ENCODE results near the gene SV2B.
A peak's percentile ranks its signal among the peaks of the same experiment; 100 is the strongest.
"Not testable (repeated sequence)": the region's sequence is repeated elsewhere in the genome, so short reads cannot be mapped to it uniquely, and the experiment has no call there.

The SV2B gene

GRCh38 chr15:91099995-91100813 lies at the start of gene SV2B:
SV2B (plus strand) TSS chr15:91100257; CDS start chr15:91226264, 126,007 bp downstream.
- DNase-seq, result peak; percentile 70 to 86

DNA sequence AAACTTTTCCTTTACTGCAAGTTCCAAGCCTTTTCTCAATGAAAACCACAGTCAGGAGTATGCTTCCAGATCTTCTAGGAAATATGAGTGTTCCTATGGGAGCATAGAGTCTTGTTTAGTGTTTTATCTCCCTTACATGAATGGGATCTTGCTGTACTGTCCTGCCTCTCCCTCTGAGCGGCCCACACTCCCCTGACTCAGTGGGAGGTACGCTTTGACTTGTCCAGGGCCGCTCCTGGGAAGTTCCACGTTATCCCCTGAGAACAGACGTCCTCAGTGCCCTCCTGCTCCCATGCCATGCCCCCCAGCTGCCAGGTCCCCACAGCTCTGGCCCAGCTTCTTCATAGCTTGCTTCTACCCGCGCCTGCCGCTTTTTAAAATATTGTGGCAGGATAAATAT lies 48.8 kb upstream of the SV2B start:
- DNase-seq, result no peak

DNA sequence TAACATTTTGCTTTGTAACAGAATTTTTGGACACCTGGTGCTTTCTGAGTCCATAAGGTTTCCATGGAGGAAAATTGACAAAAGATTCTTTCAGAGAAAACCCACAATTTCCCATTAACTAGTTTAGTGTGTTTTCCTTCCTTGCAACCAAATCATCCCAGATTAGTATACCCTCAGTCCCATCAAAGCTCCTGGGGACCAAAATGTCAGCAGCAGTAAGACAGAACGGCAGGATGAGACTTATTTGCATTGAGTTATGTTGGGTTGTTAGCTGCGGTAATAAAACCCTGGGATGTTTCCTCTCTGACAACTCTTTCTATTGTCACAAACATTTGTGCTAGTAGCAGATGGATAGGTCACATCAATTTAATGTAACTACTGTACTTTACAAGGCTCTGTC lies 45.2 kb upstream of the SV2B start:
- no peak for DNase-seq

DNA sequence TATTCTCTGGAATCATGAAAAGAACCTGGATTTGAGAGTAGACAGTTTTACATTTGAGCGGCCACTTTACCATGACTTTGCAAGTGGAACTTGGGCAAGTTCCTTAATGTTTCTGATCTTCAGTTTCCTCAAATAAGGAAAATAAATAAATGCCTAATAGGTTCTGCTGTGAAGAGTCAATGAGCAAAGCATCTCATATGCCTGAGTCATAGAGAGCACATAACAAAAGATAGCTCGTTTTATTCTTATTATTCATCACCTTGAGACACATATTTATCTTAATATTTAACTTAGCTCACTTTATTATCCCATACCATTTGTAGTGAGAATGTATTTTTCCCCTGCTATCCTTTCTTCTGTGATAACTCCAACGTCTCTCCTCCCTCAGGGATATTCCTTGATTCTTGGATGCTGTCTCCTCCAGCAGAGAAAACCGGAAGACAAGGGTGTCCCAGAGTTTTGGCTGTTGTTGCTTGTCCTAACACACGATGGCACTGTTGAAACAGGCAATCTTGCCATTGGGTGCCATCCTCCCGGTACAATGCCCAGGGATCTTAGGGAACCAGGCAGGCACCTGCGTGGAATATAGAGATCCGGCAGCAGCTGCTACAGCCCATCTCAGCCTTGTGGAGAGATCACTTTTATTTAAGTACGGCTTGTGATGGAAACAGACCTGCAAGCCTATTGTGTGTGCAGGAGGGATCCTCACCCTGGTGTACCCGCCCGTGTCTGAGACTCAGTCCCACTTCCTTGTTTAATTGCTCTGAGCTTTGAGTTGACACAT lies 44.3 kb upstream of the SV2B start:
- DNase-seq, result peak; percentile 85 to 88

DNA sequence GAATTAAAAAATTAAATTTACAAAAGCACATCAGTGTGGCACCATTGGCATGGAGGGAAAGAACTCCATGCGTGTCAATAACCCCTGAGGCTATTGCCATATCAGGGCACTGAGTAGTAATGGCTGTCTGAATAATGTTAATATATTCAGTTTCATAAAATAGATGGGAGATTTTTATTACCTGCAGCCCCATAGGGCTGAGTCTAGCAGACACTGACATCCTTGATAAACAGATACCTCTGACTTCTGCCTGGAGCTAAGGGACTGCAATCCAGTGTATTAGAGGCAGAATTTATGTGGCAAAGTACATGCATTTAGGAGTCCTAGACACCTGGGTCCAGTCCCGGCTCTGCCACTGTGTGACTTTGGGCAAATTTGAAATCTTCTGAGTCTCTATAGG lies 38.8 kb upstream of the SV2B start:
- DNase-seq, result no peak

DNA sequence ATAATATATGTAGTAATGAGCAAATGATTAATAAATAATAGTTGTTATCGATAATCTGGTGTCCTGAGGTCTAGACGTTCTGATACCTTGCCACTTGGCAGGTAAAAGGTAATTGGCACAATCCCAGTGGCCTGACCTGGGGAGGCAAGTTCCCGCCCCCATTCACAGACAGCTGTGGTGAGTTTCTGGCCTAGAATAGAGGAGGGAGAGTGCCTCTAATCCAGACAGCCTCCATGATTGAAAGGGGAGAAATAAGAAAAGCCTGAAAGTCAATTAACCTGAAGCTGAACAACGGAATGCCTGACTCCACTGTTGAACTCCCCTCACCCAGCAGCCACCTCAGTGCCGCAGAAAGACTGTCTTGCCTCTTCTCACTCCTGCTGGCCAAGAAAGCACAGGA lies 38.1 kb upstream of the SV2B start:
- DNase-seq, result no peak

DNA sequence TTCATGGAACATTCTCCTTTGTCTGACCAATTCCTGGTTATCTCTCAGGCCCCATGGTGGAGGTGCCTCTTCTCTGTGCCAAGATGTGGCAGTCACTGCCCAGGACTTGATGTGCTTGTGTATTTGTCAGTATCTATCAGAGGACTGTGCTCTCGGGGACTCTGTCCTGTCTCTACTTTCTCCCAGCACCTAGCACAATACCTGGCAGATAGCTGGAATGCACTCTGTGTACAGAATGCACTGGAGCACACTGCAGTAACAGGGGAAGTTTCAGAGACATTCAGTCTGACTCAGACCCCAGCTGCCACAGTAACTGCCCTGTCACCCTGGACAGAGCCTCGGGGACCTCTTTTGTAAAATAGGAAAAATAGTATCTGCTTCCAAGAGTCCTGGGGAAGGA lies 34.6 kb upstream of the SV2B start:
- no peak for DNase-seq

DNA sequence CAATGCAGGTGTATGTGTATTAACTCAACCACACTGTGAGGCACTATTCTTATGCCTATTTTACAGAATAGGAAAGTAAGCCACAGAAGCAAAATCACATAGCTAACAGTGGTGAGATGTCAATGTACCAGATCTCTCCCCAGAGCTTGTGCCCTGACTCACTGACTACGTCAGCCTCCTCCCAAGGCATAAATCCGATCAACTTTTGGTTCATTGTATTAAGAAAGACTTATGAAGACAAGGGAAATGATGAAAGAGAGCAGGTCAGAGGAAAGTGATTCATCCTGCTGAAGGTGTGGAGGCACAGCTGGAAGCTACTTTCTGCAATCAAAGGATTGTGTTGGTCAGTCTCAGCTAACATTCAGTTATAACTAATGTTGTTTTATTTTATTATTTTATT lies 33.0 kb upstream of the SV2B start:
- no peak for DNase-seq

DNA sequence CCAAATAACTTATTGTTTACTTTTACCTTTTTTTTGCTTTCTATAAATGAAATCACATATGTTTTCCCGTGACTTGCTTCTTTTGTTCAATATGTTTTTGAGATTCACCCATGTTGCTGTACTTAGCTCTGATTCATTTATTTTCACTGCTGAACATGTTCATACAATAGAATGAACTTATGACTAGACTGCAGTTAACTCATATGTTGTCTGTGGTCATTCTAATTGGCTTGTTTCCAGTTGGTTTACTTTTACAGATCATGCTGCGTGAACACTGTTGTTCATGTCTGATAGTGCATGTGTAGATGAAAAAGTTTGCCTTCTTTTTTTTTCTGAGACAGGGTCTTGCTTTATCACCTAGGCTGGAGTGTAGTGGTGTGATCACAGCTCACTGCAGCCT lies 31.6 kb upstream of the SV2B start:
- no peak for DNase-seq

GRCh38 chr15:91068966-91069365 lies 31.1 kb upstream of the SV2B start:
- no peak for DNase-seq

- DNase-seq, result no peak
Measured at GRCh38 chr15:91070872-91071271, 29.2 kb upstream of the SV2B start.

GRCh38 chr15:91072161-91072560 lies 27.9 kb upstream of the SV2B start:
- DNase-seq, result no peak

DNA sequence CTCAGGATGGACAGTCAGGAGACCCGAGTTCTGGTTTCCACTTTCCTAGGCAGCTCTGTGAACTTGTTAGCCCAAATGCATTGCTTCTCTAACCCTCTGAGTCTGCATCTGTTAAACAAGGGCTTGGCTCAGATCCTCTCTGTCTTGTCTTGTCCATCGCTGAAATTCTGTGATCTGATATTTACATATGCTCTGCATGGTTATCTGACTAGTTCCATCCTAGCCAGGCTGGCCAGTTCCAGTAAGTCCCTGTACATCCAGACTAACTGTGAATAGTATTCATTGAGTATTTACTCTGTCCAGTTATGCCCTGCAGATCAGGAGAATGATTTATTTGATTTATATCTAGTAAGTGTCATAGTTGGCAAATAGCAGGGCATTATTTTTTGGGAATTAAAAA lies 27.0 kb upstream of the SV2B start:
- no peak for DNase-seq

DNA sequence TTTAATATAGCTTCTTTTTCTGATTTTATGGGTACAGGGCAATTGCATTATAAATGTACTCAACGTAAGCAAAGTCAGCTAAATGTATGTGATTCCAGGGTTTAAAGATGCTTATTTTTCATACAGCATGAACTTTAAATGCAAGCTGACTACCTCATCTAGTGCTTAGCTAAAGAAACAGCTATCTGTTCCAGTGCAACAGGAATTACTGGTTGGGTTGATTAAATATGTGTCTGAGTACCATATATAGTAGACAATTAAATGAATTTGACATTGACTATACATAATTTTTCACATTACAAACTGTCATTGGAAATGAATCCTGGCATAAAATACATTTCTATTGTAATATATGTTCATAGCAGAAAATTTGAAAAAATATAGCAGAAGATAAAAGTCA lies 26.3 kb upstream of the SV2B start:
- DNase-seq, result no peak

DNA sequence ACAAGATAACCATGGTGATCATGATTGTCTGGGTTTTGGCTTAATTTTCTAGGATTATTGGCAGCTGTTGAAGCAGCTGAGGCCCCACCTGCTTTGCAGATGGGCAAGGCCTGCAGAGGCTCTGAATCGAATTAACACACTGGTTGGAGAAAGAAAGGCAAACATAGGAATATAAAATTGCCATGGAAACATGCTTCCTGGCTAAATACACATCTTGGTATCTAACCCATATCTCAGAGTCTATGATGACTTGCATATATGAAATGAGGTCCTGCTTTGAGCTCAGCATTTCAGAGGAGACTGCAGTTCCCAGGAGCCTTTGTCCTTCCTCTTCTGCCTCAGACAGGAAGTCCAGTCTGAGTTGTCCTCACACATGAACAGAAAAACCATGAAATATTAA lies 24.3 kb upstream of the SV2B start:
- peak in 1 of 2 experiments; percentile 45 for DNase-seq

- no peak for DNase-seq
Measured at GRCh38 chr15:91077029-91077428, 23.0 kb upstream of the SV2B start.

- DNase-seq, result not testable (repeated sequence)
Measured at GRCh38 chr15:91093866-91094265, 6.2 kb upstream of the SV2B start.

DNA sequence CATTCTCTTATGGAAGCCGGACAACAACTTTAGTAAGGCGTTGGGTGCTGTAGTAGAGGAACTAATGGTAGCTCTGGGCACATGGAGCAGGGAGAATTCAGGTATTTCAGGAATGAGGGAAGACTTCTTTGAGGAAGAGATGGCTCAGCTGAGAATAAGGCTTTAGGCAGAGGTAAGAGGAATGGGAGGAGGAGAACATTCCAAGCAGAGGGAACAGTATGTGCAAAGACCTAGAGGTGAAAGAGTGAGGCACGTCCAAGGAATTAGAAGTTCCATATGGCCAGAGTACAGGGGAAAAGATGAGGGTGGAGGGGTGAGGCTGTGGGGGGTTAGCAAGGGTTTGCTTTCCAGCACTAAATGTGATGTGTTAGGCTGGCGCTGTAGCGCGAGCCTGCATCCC lies 1.6 kb upstream of the SV2B start:
- no peak for DNase-seq

DNA sequence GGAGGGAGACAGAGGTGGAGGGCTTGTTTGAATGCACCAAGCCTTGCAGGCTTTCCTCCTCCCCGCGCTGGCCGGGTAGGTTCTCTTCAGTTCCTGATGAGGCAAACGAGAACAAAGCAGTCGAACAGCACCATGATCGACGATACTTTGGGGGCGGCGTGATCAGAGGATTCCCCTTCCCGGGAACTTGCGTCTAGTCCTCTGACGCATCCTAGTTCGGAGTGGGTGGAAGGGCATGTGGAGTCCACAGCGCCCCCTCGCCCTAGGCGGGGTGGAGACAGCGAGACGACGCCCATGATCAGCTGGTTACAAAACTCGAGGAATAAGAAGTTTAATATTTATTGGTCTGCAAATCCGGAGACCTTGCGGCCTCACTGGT lies 452 bp upstream of the SV2B start:
- peak; percentile 59 to 72 for DNase-seq

- DNase-seq, result peak; percentile 16 to 54
Measured at GRCh38 chr15:91100814-91101607, 954 bp downstream of the SV2B start.

DNA sequence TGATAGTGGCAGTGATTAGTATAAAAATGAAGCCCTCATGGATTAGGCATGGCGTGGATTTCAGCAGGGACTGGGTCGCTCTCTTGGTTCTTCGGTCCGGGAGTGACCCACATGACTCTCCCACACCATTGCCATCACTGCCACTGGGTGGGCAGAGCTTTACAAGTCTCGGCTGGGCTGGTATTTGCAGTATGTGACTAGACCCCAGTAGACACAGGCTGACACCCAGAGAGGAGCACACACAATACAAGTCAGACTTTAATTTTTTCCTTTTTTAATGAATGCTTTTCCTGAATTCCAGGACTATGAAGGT lies 1.5 kb downstream of the SV2B start:
- DNase-seq, result no peak

- peak in 1 of 2 experiments; percentile 26 for DNase-seq
Measured at GRCh38 chr15:91102546-91103330, 2.7 kb downstream of the SV2B start.

DNA sequence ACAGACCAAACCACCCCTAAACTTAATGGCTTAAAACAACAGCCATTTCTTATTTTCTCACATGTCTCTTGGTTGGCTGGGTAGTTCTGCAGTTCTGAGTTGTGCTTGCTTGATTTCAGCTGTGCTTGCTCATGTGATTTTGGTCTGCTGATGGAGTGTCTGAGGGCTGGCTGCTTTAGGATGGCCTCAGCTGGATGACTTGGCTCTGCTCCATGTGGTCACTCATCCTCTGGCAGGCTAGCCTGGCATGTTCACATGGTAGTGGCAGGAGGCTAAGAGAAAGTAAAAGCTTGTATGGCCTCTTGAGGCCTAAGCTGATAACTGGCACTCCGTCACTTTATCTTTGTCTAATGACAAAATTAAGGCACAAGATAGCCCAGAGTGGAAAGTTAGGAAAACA lies 4.1 kb downstream of the SV2B start:
- peak in 1 of 2 experiments; percentile 39 for DNase-seq
